K562 (cell line): ENCODE measurements around the gene LEUTX. TPM values are rescaled to one million over a fixed set of nuclear protein-coding genes. Genes with fewer than 3 reads are reported as not detected.

Experiments
- ATAC-seq: fragments of 200-7000 bp; cut with Tn5 transposase; 3 replicates; pipeline ENCODE4 v1.9.1; 2020; ENCODE audit warnings: moderate library complexity
- BruUV-seq: library from RNA; stranded (reverse); fragments of 400-500 nt; replicated peaks from 2 replicates; lab custom pipeline; 2021; lab: Mats Ljungman, UMichigan
- CTCF ChIA-PET: fragments of 300-600 bp; formaldehyde crosslinking; extraction: SDS; loops from one replicate; lab custom pipeline; 2021; ENCODE audit warnings: low intra/inter-chr PET ratio; lab: Yijun Ruan, JAX
- POLR2A ChIA-PET: fragments of 300-600, 350-650 bp; sonication (Branson Sonifier 250); formaldehyde crosslinking; extraction: SDS; loops from one replicate; lab custom pipeline; 2021; ENCODE audit warnings: antibody characterized with exemption, inconsistent platforms; lab: Yijun Ruan, JAX
- DNase-seq, 4 experiments: peaks; one replicate each; pipeline versions ENCODE4 v3.0.0 to v3.0.0-alpha.2; 2011 to 2018; ENCODE audit warnings: low spot score in 3 of 4, mixed read lengths in 3 of 4; ENCODE audit errors: extremely low read depth in 1 of 4
- FAIRE-seq: peaks from 2 replicates; lab custom pipeline; 2011; peaks lifted over from hg19 to GRCh38; lab: Jason Lieb, UNC
- H2AFZ ChIP-seq: 2 replicates; pipeline ENCODE4 v1.6.0; 2011; ENCODE audit warnings: low read depth, low read length, control low read depth, inconsistent platforms
- H3K27ac ChIP-seq: fragments of 200-600 bp; 3 replicates; pipeline ENCODE4 v1.8.0; 2011; ENCODE audit warnings: low read depth, mild to moderate bottlenecking, control low read depth, inconsistent platforms, low read length, moderate library complexity, mixed read lengths; ENCODE audit errors: extremely low read depth
- H3K27me3 ChIP-seq, 2 experiments: fragments of 300-600 bp in 1 of 2; 2 replicates in 1 of 2; 3 replicates in 1 of 2; pipeline versions ENCODE4 v1.6.0 to v1.8.0; 2011; ENCODE audit warnings: inconsistent platforms in 2 of 2, low read length in 2 of 2, mild to moderate bottlenecking in 1 of 2, mixed read lengths in 1 of 2, moderate library complexity in 1 of 2; ENCODE audit not compliant: control insufficient read depth in 2 of 2, insufficient read depth in 2 of 2
- H3K36me3 ChIP-seq: fragments of 300-600 bp; 3 replicates; pipeline ENCODE4 v1.8.0; 2011; ENCODE audit warnings: mild to moderate bottlenecking, low read length, inconsistent platforms; ENCODE audit not compliant: control insufficient read depth, insufficient read depth
- H3K4me1 ChIP-seq, 2 experiments: fragments of 200-600 bp in 1 of 2; replicated peaks in 1 of 2; 2 replicates in 1 of 2; 3 replicates in 1 of 2; pipeline versions ENCODE4 v1.5.1 to v1.8.0; 2011; ENCODE audit warnings: inconsistent platforms in 2 of 2, low read length in 2 of 2, mild to moderate bottlenecking in 1 of 2, mixed read lengths in 1 of 2, moderate library complexity in 1 of 2; ENCODE audit not compliant: control insufficient read depth in 2 of 2, insufficient read depth in 2 of 2
- H3K4me2 ChIP-seq: 2 replicates; pipeline ENCODE4 v1.6.1; 2011; ENCODE audit warnings: low read length, control low read depth, inconsistent platforms, mixed read lengths; ENCODE audit not compliant: insufficient read depth
- H3K4me3 ChIP-seq: fragments of 200-600 bp; sonication (generic), shearing (Covaris generic); 2 replicates; pipeline ENCODE4 v1.5.1; 2016; ENCODE audit warnings: control low read depth, inconsistent platforms
- H3K79me2 ChIP-seq: fragments of 200-600 bp; 3 replicates; pipeline ENCODE4 v1.8.0; 2011; ENCODE audit warnings: low read length, inconsistent platforms; ENCODE audit not compliant: control insufficient read depth, insufficient read depth
- H3K9ac ChIP-seq, 2 experiments: 2 replicates each; pipeline versions ENCODE4 v1.6.0 to v1.6.1; 2011; ENCODE audit warnings: low read depth in 2 of 2, low read length in 2 of 2, control low read depth in 1 of 2, inconsistent platforms in 1 of 2, mild to moderate bottlenecking in 1 of 2, mixed read lengths in 1 of 2; ENCODE audit not compliant: insufficient read depth in 1 of 2
- H3K9me1 ChIP-seq: one replicate; pipeline ENCODE4 v1.6.0; 2011; ENCODE audit warnings: inconsistent platforms, mild to moderate bottlenecking, low read length, moderate library complexity; ENCODE audit not compliant: control insufficient read depth, insufficient read depth
- H3K9me3 ChIP-seq: replicated peaks from 2 replicates; pipeline ENCODE4 v1.5.1; 2011; ENCODE audit warnings: low read depth, low read length, inconsistent platforms; ENCODE audit not compliant: control insufficient read depth, insufficient read depth
- H4K20me1 ChIP-seq: replicated peaks from 2 replicates; pipeline ENCODE4 v1.6.1; 2011; ENCODE audit warnings: low read length, inconsistent platforms, mixed read lengths; ENCODE audit not compliant: control insufficient read depth, insufficient read depth
- COPS2 ChIP-seq: fragments of 450-650 bp; conservative IDR thresholded peaks from 2 replicates; pipeline ENCODE4 v1.6.1; 2016; ENCODE audit warnings: mild to moderate bottlenecking, moderate library complexity
- DPF2 ChIP-seq: fragments of 450-650 bp; IDR thresholded peaks from 2 replicates; pipeline ENCODE4 v1.6.1; 2016
- FOXP1 ChIP-seq: sonication (generic); formaldehyde crosslinking; IDR thresholded peaks from 2 replicates; pipeline ENCODE4 v1.8.0; 2022; ENCODE audit warnings: mild to moderate bottlenecking, missing genetic modification reagents
- HIVEP1 ChIP-seq: fragments of 250-450 bp; sonication (Bioruptor Pico); IDR thresholded peaks from 2 replicates; pipeline ENCODE4 v1.4.0; 2020; ENCODE audit warnings: mild to moderate bottlenecking
- MCM7 ChIP-seq, 2 experiments: fragments of 450-650 bp; IDR thresholded peaks; 2 replicates each; pipeline ENCODE4 v1.6.1; 2016 to 2018
- TFAP4 ChIP-seq: sonication (generic); formaldehyde crosslinking; IDR thresholded peaks from 2 replicates; pipeline ENCODE4 v1.8.0; 2022; ENCODE audit warnings: missing genetic modification reagents, mild to moderate bottlenecking, moderate library complexity, borderline replicate concordance
- ZBTB5 ChIP-seq: fragments of 450-650 bp; IDR thresholded peaks from 2 replicates; pipeline ENCODE4 v1.6.1; 2017; ENCODE audit warnings: antibody characterized with exemption
- ZNF583 ChIP-seq: fragments of 250-450 bp; sonication (Bioruptor Pico); IDR thresholded peaks from 2 replicates; pipeline ENCODE4 v1.4.0; 2020
- in situ Hi-C: fragments of 300-500 bp; cut with MboI; formaldehyde crosslinking; loops from 4 replicates; pipeline ENCODE4 v1.15.0; 2018; ENCODE audit warnings: inconsistent platforms, mixed read lengths
- intact Hi-C: fragments of 100-400 bp; cut with micrococcal nuclease; formaldehyde crosslinking; loops from 2 replicates; pipeline ENCODE4 v1.14.2; 2022
- polyA plus RNA-seq, 8 experiments: library from polyadenylated mRNA; depleted of rRNA in 4 of 8; stranded (reverse) in 5 of 8; unstranded in 3 of 8; fragments of >200 nt; fragmentation: Nextera tagmentation in 2 of 8; fragmentation: Illumina TruSeq in 1 of 8; extraction: Ambion mirVana in 2 of 8; extraction: Trizol in 1 of 8; gene quantifications; 2 replicates each; pipeline versions ENCODE4 v1.2.1 to v1.2.3, GENCODE V29; 2011 to 2014; ENCODE audit warnings: inconsistent platforms in 1 of 8, missing spikeins in 1 of 8
- total RNA-seq, 7 experiments: library from RNA; depleted of rRNA in 6 of 7; stranded (reverse); fragments of >200 nt in 6 of 7; fragmentation: Illumina TruSeq in 2 of 7; extraction: Trizol in 2 of 7; gene quantifications; 2 replicates each; pipeline versions ENCODE4 v1.2.1 to v1.2.3, GENCODE V29; 2011 to 2021; ENCODE audit warnings: low replicate concordance in 1 of 7

The LEUTX gene
- total and polyA plus RNA-seq, 9 of the 15 experiments (the other 6 are each of a cell fraction or from before 2014, with no cell fraction given) = not detected

- no peak overlapping the region for H3K4me2 ChIP-seq
- peaks cover 0 to 5% of the 10 kb centered on the region in 2 experiments; a peak in 3 of 5 replicates for H3K27me3 ChIP-seq
- no peaks in the 10 kb centered on the region for H3K9me3 ChIP-seq
- in situ Hi-C loops (no loop called here), intact Hi-C loops (no loop called here)
- TF ChIP-seq FOXP1 (CRISPR knock-in tag) (no peak), DPF2 (no peak), ZBTB5 (no peak), COPS2 (no peak), ZNF583 (no peak), MCM7 (IDR thresholded peaks at IDR 0.05) (no peak), HIVEP1 (CRISPR knock-in tag) (no peak), TFAP4 (CRISPR knock-in tag) (no peak)
- CTCF ChIA-PET = no interaction called here
- H3K27ac ChIP-seq = no peak overlapping the region
- no peak overlapping the region for H3K9ac ChIP-seq
- POLR2A ChIA-PET = no interaction called here
- no peak overlapping the region for H2AFZ ChIP-seq
- no peaks in the 10 kb centered on the region for H4K20me1 ChIP-seq
- no peak for FAIRE-seq
- no peaks in the 10 kb centered on the region for H3K9me1 ChIP-seq
- H3K79me2 ChIP-seq = no peaks in the 10 kb centered on the region
- no peaks in the 10 kb centered on the region for H3K4me1 ChIP-seq
- no peak for ATAC-seq
- no TSS peak for BruUV-seq
- no peak for DNase-seq
- H3K36me3 ChIP-seq = no peaks in the 10 kb centered on the region
- H3K4me3 ChIP-seq = no peak overlapping the region
Measured at GRCh38 chr19:39752390-39752789, 26.3 kb upstream of the LEUTX start.
